Measurements from ENCODE around the gene BRF1.

DNA sequence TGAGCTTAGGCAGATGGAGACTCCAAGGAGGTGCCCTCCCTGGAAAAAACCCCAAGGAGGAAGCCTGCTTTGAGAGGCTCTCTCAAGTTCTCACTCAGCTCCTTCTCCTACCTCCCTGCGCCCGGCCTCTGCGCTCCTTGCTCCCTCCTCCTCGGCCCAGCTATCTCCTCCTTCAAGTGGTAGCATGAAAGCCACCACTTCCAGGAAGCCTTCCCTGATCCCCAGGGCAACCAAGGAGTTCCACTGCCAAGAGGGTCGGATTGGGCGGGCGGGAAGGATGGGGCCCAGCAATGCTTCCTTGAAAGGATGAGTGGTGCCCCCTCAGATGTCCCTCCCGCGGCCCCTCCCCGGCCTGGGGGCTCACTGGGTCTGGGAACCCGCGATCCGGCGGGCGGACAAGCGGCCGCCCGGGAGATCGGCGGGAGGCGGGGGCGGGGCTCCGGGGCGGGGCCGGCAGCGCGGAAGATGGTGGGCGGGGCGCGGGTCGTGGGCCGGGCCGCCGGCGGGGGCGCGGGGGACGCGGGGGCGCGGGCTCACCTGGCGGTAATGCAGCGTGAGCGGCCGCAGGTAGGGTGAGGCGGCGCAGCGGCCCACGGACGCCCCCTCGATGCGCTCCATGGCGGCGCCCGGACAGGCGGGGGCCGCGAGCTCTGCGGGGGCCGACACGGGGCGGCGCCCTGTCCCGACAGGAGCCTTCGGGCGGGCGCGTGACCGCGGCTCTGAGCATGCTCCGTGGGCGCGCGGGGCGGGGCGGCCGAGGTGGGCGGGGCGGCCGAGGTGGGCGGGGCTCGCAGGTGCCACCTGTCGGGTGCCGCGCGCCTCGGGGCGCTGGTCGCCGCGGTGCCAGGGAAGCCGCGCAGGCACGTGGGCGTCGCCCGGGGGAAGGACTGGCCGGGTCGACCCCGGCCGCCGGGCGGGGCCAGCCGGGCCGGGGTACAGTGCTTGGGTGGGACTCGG, 119.9 kb downstream of the BRF1 start, which contains the start of gene NUDT14:
- TF ChIP-seq EZH2phosphoT487 (IDR thresholded peaks at IDR 0.05; ENCODE audit: borderline replicate concordance, low read length): no peak
- TF ChIP-seq, protein P1, sequence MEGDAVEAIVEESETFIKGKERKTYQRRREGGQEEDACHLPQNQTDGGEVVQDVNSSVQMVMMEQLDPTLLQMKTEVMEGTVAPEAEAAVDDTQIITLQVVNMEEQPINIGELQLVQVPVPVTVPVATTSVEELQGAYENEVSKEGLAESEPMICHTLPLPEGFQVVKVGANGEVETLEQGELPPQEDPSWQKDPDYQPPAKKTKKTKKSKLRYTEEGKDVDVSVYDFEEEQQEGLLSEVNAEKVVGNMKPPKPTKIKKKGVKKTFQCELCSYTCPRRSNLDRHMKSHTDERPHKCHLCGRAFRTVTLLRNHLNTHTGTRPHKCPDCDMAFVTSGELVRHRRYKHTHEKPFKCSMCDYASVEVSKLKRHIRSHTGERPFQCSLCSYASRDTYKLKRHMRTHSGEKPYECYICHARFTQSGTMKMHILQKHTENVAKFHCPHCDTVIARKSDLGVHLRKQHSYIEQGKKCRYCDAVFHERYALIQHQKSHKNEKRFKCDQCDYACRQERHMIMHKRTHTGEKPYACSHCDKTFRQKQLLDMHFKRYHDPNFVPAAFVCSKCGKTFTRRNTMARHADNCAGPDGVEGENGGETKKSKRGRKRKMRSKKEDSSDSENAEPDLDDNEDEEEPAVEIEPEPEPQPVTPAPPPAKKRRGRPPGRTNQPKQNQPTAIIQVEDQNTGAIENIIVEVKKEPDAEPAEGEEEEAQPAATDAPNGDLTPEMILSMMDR (IDR thresholded peaks at IDR 0.05; ENCODE audit: low read depth, low read length, poor library complexity, severe bottlenecking): no peak

Measured in DOHH2 (cell line).